OCI-LY1 (cell line): ENCODE measurements around the gene IRX2.

Experiments
- H2AFZ ChIP-seq: fragments of 200-600 bp; sonication (generic), shearing (Covaris generic); 2 replicates; pipeline ENCODE4 v1.6.0; 2014; ENCODE audit warnings: antibody characterized with exemption, mild to moderate bottlenecking, low read length
- H3F3A ChIP-seq: fragments of 200-600 bp; sonication (generic), shearing (Covaris generic); 2 replicates; pipeline ENCODE4 v1.6.0; 2014; ENCODE audit warnings: mild to moderate bottlenecking, antibody characterized with exemption, low read length, moderate library complexity; ENCODE audit not compliant: insufficient read depth
- H3K27ac ChIP-seq: fragments of 200-600 bp; sonication (generic); 2 replicates; pipeline ENCODE4 v1.5.1; 2014; ENCODE audit warnings: low read length, mixed run types, mild to moderate bottlenecking, low read depth; ENCODE audit not compliant: poor library complexity, severe bottlenecking
- H3K27me3 ChIP-seq: fragments of 200-600 bp; sonication (generic); 2 replicates; pipeline ENCODE4 v1.6.0; 2014; ENCODE audit warnings: antibody characterized with exemption, mild to moderate bottlenecking, low read length, moderate library complexity; ENCODE audit not compliant: insufficient read depth
- H3K36me3 ChIP-seq: fragments of 200-600 bp; sonication (generic); 2 replicates; pipeline ENCODE4 v1.6.1; 2014; ENCODE audit warnings: mild to moderate bottlenecking, antibody characterized with exemption, low read length, moderate library complexity, mixed read lengths; ENCODE audit not compliant: insufficient read depth
- H3K4me1 ChIP-seq: fragments of 200-600 bp; sonication (generic); 2 replicates; pipeline ENCODE4 v1.5.1; 2014; ENCODE audit warnings: mild to moderate bottlenecking, low read length, moderate library complexity; ENCODE audit not compliant: insufficient read depth, severe bottlenecking
- H3K4me2 ChIP-seq: fragments of 200-600 bp; sonication (generic), shearing (Covaris generic); 2 replicates; pipeline ENCODE4 v1.6.1; 2014; ENCODE audit warnings: low read length
- H3K4me3 ChIP-seq: fragments of 200-600 bp; sonication (generic); 2 replicates; pipeline ENCODE4 v1.5.1; 2014; ENCODE audit warnings: low read length, low read depth, mild to moderate bottlenecking, mixed read lengths; ENCODE audit not compliant: poor library complexity, severe bottlenecking
- H3K79me2 ChIP-seq: fragments of 200-600 bp; shearing (Covaris generic); 2 replicates; pipeline ENCODE4 v1.6.1; 2016; ENCODE audit warnings: mixed run types, low read length, mixed read lengths; ENCODE audit not compliant: insufficient read depth
- H3K9ac ChIP-seq: fragments of 200-600 bp; sonication (generic), shearing (Covaris generic); 2 replicates; pipeline ENCODE4 v1.6.1; 2014; ENCODE audit warnings: mild to moderate bottlenecking, low read length, mixed read lengths
- H3K9me2 ChIP-seq: fragments of 200-600 bp; sonication (generic), shearing (Covaris generic); 2 replicates; pipeline ENCODE4 v1.6.1; 2014; ENCODE audit warnings: low read depth, mild to moderate bottlenecking, low read length, mixed read lengths
- H3K9me3 ChIP-seq: fragments of 200-600 bp; shearing (Covaris generic); 2 replicates; pipeline ENCODE4 v1.6.1; 2014; ENCODE audit warnings: low read length, mixed read lengths
- H4K20me1 ChIP-seq: fragments of 200-600 bp; sonication (generic), shearing (Covaris generic); 2 replicates; pipeline ENCODE4 v1.6.0; 2016; ENCODE audit warnings: mild to moderate bottlenecking, low read length; ENCODE audit not compliant: insufficient read depth
- CTCF ChIP-seq: fragments of 200-600 bp; sonication (generic), shearing (Covaris generic); IDR thresholded peaks from 2 replicates; pipeline ENCODE4 v1.5.1; 2017; ENCODE audit warnings: mild to moderate bottlenecking, antibody characterized with exemption, low read length, moderate library complexity, mixed read lengths
- EZH2 ChIP-seq: fragments of 200-600 bp; sonication (generic), shearing (Covaris generic); IDR thresholded peaks from 2 replicates; pipeline ENCODE4 v1.8.0; 2017; ENCODE audit warnings: borderline replicate concordance, mixed run types, mild to moderate bottlenecking, antibody characterized with exemption, low read length, moderate library complexity, mixed read lengths

Gene IRX2

GRCh38 chr5:2732004-2732403 is 19.5 kb downstream of the IRX2 start:
- H3K36me3 ChIP-seq = no peaks in the 10 kb centered on the region
- no peaks in the 10 kb centered on the region for H3F3A ChIP-seq
- H3K9ac ChIP-seq = no peak overlapping the region
- no peak overlapping the region for H3K27ac ChIP-seq
- H3K9me3 ChIP-seq = no peaks in the 10 kb centered on the region
- H3K4me3 ChIP-seq = no peak overlapping the region
- TF ChIP-seq EZH2 = no peak
- no peak for TF ChIP-seq CTCF
- no peak overlapping the region for H3K4me2 ChIP-seq
- no peaks in the 10 kb centered on the region for H4K20me1 ChIP-seq
- no peaks in the 10 kb centered on the region for H3K27me3 ChIP-seq
- H3K79me2 ChIP-seq = no peaks in the 10 kb centered on the region
- no peaks in the 10 kb centered on the region for H3K4me1 ChIP-seq
- no peak overlapping the region for H2AFZ ChIP-seq
- H3K9me2 ChIP-seq = no peaks in the 10 kb centered on the region

- Histone ChIP-seq H3K27me3 (no peaks in the 10 kb centered on the region), H3K9me2 (no peaks in the 10 kb centered on the region), H3K27ac (no peak overlapping the region), H3K4me3 (no peak overlapping the region), H2AFZ (no peak overlapping the region), H3K9me3 (no peaks in the 10 kb centered on the region), H3K4me1 (no peaks in the 10 kb centered on the region), H3K9ac (no peak overlapping the region), H3K79me2 (no peaks in the 10 kb centered on the region), H3K36me3 (no peaks in the 10 kb centered on the region), H4K20me1 (no peaks in the 10 kb centered on the region), H3K4me2 (no peak overlapping the region), H3F3A (no peaks in the 10 kb centered on the region)
- TF ChIP-seq CTCF (no peak), EZH2 (no peak)
Observed at GRCh38 chr5:2729189-2729588, 22.3 kb downstream of the IRX2 start.

- no peaks in the 10 kb centered on the region for H3K36me3 ChIP-seq
Observed at GRCh38 chr5:2727550-2727949, 23.9 kb downstream of the IRX2 start.

More at GRCh38 chr5:2727550-2727949, 23.9 kb downstream of the IRX2 start:
- Histone ChIP-seq H2AFZ (no peak overlapping the region), H3K79me2 (no peaks in the 10 kb centered on the region), H3K27me3 (no peaks in the 10 kb centered on the region), H4K20me1 (no peaks in the 10 kb centered on the region), H3K9me3 (no peaks in the 10 kb centered on the region), H3K4me3 (no peak overlapping the region), H3K9ac (no peak overlapping the region), H3K27ac (no peak overlapping the region), H3F3A (no peaks in the 10 kb centered on the region), H3K4me2 (no peak overlapping the region), H3K9me2 (no peaks in the 10 kb centered on the region), H3K4me1 (no peaks in the 10 kb centered on the region)
- no peak for TF ChIP-seq CTCF
- TF ChIP-seq EZH2 = no peak
